ENCODE measurements around the gene SEC14L6. TPM values are rescaled to one million over a fixed set of nuclear protein-coding genes. Genes with fewer than 3 reads are reported as not detected.
"Not testable (repeated sequence)": the region's sequence is repeated elsewhere in the genome, so short reads cannot be mapped to it uniquely, and the experiment has no call there.

Gene SEC14L6
- total RNA-seq, 2 donors from 2014 or later, result 0.27 to 0.56 TPM

GRCh38 chr22:30542811-30543188 is 3.7 kb downstream of the SEC14L6 start:
- H3K9me3 ChIP-seq, result no peaks in the 10 kb centered on the region
- no peak for DNase-seq (ENCODE audit: low spot score)
- H3K27me3 ChIP-seq (replicated peaks; ENCODE audit: insufficient read depth), result no peaks in the 10 kb centered on the region
- peak overlapping the region; percentile 67 for H3K4me3 ChIP-seq
- TF ChIP-seq CTCF (IDR thresholded peaks at IDR 0.05), result no peak
- peaks cover 0 to 12% of the 10 kb centered on the region in 2 donors for H3K4me1 ChIP-seq (ENCODE audit: control insufficient read depth in 1 of 2, low read depth in 2 of 2)
- H3K36me3 ChIP-seq, result no peaks in the 10 kb centered on the region
- H3K27ac ChIP-seq, result no peak overlapping the region
- ATAC-seq (ENCODE audit: insufficient number of reproducible peaks, low FRiP score, low read depth), result no peak

GRCh38 chr22:30541961-30542810 is 4.4 kb downstream of the SEC14L6 start:
- peak overlapping the region; percentile 67 for H3K4me3 ChIP-seq
- DNase-seq (ENCODE audit: low spot score) (no peak), ATAC-seq (ENCODE audit: insufficient number of reproducible peaks, low FRiP score, low read depth) (no peak)
- H3K9me3 ChIP-seq, result no peaks in the 10 kb centered on the region
- no peak for TF ChIP-seq CTCF (IDR thresholded peaks at IDR 0.05)
- no peaks in the 10 kb centered on the region for H3K27me3 ChIP-seq (replicated peaks; ENCODE audit: insufficient read depth)
- H3K27ac ChIP-seq, result no peak overlapping the region
- H3K36me3 ChIP-seq, result no peaks in the 10 kb centered on the region
- peaks cover 0 to 12% of the 10 kb centered on the region in 2 donors for H3K4me1 ChIP-seq (ENCODE audit: control insufficient read depth in 1 of 2, low read depth in 2 of 2)

- H3K9me3 ChIP-seq; ATAC-seq (ENCODE audit: insufficient number of reproducible peaks, low FRiP score, low read depth); H3K27me3 ChIP-seq (replicated peaks; ENCODE audit: insufficient read depth); H3K4me3 ChIP-seq; H3K27ac ChIP-seq; H3K36me3 ChIP-seq; DNase-seq (ENCODE audit: low spot score): not testable (repeated sequence)
- peaks cover 0 to 12% of the 10 kb centered on the region in 2 donors for H3K4me1 ChIP-seq (ENCODE audit: control insufficient read depth in 1 of 2, low read depth in 2 of 2)
Measured at GRCh38 chr22:30541511-30541910, 5.0 kb downstream of the SEC14L6 start.

- Histone ChIP-seq H3K4me3 (no peak overlapping the region), H3K27me3 (replicated peaks; ENCODE audit: insufficient read depth) (no peaks in the 10 kb centered on the region), H3K4me1 (ENCODE audit: control insufficient read depth in 1 of 2, low read depth in 2 of 2) (peaks cover 0 to 12% of the 10 kb centered on the region in 2 donors), H3K36me3 (no peaks in the 10 kb centered on the region), H3K9me3 (no peaks in the 10 kb centered on the region), H3K27ac (no peak overlapping the region)
- ATAC-seq (ENCODE audit: insufficient number of reproducible peaks, low FRiP score, low read depth), result no peak
- no peak for TF ChIP-seq CTCF (IDR thresholded peaks at IDR 0.05)
- DNase-seq (ENCODE audit: low spot score), result no peak
Measured at GRCh38 chr22:30539368-30539767, 7.2 kb downstream of the SEC14L6 start.

GRCh38 chr22:30538280-30538679 is 8.3 kb downstream of the SEC14L6 start:
- ATAC-seq (ENCODE audit: insufficient number of reproducible peaks, low FRiP score, low read depth) (no peak), DNase-seq (ENCODE audit: low spot score) (no peak)
- no peak for TF ChIP-seq CTCF (IDR thresholded peaks at IDR 0.05)

More at GRCh38 chr22:30538280-30538679, 8.3 kb downstream of the SEC14L6 start:
- Histone ChIP-seq H3K4me1 (ENCODE audit: control insufficient read depth in 1 of 2, low read depth in 2 of 2) (peaks cover 0 to 12% of the 10 kb centered on the region in 2 donors), H3K4me3 (no peak overlapping the region), H3K27me3 (replicated peaks; ENCODE audit: insufficient read depth) (no peaks in the 10 kb centered on the region), H3K9me3 (no peaks in the 10 kb centered on the region), H3K36me3 (no peaks in the 10 kb centered on the region), H3K27ac (no peak overlapping the region)

Data from thoracic aorta (tissue), 2 donors.